Neuron (in vitro differentiated cells): ENCODE data around the gene ARHGAP45.

Source experiments
- H2AFZ ChIP-seq: one replicate; pipeline ENCODE4 v1.6.1; 2013; ENCODE audit warnings: low read depth, mild to moderate bottlenecking, inconsistent platforms, low read length, moderate library complexity
- H3K27me3 ChIP-seq: one replicate; pipeline ENCODE4 v1.6.1; 2013; ENCODE audit warnings: low read length; ENCODE audit not compliant: insufficient read depth
- H3K36me3 ChIP-seq: one replicate; pipeline ENCODE4 v1.6.1; 2013; ENCODE audit warnings: low read length; ENCODE audit not compliant: insufficient read depth
- H3K4me1 ChIP-seq: one replicate; pipeline ENCODE4 v1.6.1; 2013; ENCODE audit warnings: low read length; ENCODE audit not compliant: insufficient read depth
- H3K4me3 ChIP-seq: 2 replicates; pipeline ENCODE4 v1.5.1; 2013; ENCODE audit warnings: mild to moderate bottlenecking, low read length, moderate library complexity
- H3K9me3 ChIP-seq: one replicate; pipeline ENCODE4 v1.6.1; 2013; ENCODE audit warnings: low read length

The ARHGAP45 gene

GRCh38 chr19:1042689-1043511, 24.1 kb upstream of the ARHGAP45 start:
- no peaks in the 10 kb centered on the region for H3K27me3 ChIP-seq
- H3K36me3 ChIP-seq: peaks cover 1% of the 10 kb centered on the region
- H3K4me3 ChIP-seq: no peak overlapping the region
- H2AFZ ChIP-seq: no peak overlapping the region
- H3K9me3 ChIP-seq: no peaks in the 10 kb centered on the region
- H3K4me1 ChIP-seq: peaks cover 18% of the 10 kb centered on the region

DNA sequence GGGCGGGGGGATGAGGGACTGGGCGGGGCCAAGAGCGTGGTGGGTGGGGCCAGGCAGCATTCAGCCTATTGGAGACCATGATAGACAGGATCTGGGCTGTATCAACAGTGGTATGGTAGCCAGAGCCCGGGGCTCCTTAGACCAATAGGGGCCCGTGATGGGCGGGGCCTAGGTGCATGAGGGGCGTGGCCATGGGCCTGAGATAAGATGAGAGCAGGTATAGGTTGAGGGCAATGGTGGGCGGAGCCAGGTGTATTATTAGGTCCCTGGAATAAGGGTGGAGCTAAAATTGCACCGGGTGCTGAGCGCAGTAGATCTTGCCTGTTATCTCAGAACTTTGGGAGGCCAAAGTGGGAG, 21.7 kb upstream of the ARHGAP45 start:
- H2AFZ ChIP-seq: no peak overlapping the region
- H3K4me3 ChIP-seq: no peak overlapping the region
- H3K27me3 ChIP-seq: no peaks in the 10 kb centered on the region
- no peaks in the 10 kb centered on the region for H3K36me3 ChIP-seq
- H3K4me1 ChIP-seq: peaks cover 11% of the 10 kb centered on the region
- H3K9me3 ChIP-seq: no peaks in the 10 kb centered on the region

DNA sequence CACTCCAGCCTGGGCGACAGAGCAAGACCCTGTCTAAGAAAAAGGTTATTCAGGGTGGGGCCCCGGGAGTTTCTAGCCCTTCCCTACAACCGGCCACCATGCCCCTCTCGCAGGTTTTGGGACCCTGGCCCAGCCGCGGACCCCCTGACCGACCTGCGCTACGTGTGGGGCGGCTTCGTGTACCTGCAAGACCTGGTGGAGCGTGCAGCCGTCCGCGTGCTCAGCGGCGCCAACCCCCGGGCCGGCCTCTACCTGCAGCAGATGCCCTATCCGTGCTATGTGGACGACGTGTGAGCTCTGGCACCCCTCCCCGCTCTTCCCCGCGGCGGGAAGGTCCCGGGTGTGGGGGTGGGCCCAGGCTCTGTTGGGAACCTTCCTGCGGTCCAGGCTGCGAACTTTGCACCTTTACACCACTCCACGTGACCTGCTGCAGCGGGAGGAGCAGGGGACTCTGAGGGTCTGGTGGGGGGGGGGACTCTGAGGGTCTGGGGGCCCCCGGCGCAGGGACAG, 20.8 kb upstream of the ARHGAP45 start:
- H3K4me3 ChIP-seq: no peak overlapping the region
- H3K9me3 ChIP-seq: peaks cover 1% of the 10 kb centered on the region
- no peaks in the 10 kb centered on the region for H3K36me3 ChIP-seq
- H3K4me1 ChIP-seq: peaks cover 3% of the 10 kb centered on the region
- no peaks in the 10 kb centered on the region for H3K27me3 ChIP-seq
- no peak overlapping the region for H2AFZ ChIP-seq

GRCh38 chr19:1046836-1047695, 19.9 kb upstream of the ARHGAP45 start:
- H3K4me3 ChIP-seq: no peak overlapping the region

GRCh38 chr19:1047696-1048147, 19.2 kb upstream of the ARHGAP45 start:
- Histone ChIP-seq H2AFZ (no peak overlapping the region), H3K9me3 (peaks cover 3% of the 10 kb centered on the region), H3K27me3 (no peaks in the 10 kb centered on the region), H3K4me3 (no peak overlapping the region), H3K36me3 (no peaks in the 10 kb centered on the region), H3K4me1 (no peaks in the 10 kb centered on the region)

More at GRCh38 chr19:1046836-1047695, 19.9 kb upstream of the ARHGAP45 start:
- Histone ChIP-seq H3K9me3 (peaks cover 3% of the 10 kb centered on the region), H2AFZ (no peak overlapping the region), H3K4me1 (no peaks in the 10 kb centered on the region), H3K36me3 (no peaks in the 10 kb centered on the region), H3K27me3 (no peaks in the 10 kb centered on the region)

- H3K36me3 ChIP-seq: no peaks in the 10 kb centered on the region
- H3K4me3 ChIP-seq: no peak overlapping the region
- H2AFZ ChIP-seq: no peak overlapping the region
- no peaks in the 10 kb centered on the region for H3K27me3 ChIP-seq
- H3K9me3 ChIP-seq: peaks cover 3% of the 10 kb centered on the region
- no peaks in the 10 kb centered on the region for H3K4me1 ChIP-seq
These were observed 17.9 kb upstream of the ARHGAP45 start for GRCh38 chr19:1049106-1049505.

DNA sequence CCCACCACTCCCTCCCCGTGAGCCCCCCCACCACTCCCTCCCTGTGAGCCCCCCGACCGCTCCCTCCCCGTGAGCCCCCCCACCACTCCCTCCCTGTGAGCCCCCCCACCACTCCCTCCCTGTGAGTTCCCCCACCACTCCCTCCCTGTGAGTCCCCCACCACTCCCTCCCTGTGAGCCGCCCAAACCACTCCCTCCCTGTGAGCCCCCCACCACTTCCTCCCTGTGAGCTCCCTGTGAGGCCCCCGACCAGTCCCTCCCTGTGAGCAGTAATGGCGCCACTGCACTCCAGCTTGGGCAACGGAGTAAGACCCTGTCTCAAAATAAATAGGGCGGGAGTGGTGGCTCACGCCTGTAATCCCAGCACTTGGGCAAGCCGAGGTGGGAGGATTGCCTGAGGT, 17.2 kb upstream of the ARHGAP45 start:
- Histone ChIP-seq H2AFZ (no peak overlapping the region), H3K36me3 (no peaks in the 10 kb centered on the region), H3K27me3 (no peaks in the 10 kb centered on the region), H3K4me3 (no peak overlapping the region), H3K9me3 (peaks cover 3% of the 10 kb centered on the region), H3K4me1 (no peaks in the 10 kb centered on the region)

- Histone ChIP-seq H3K36me3 (no peaks in the 10 kb centered on the region), H3K9me3 (peaks cover 3% of the 10 kb centered on the region), H3K4me1 (no peaks in the 10 kb centered on the region), H3K4me3 (no peak overlapping the region), H2AFZ (no peak overlapping the region), H3K27me3 (no peaks in the 10 kb centered on the region)
These were observed 15.8 kb upstream of the ARHGAP45 start for GRCh38 chr19:1050989-1051788.

DNA sequence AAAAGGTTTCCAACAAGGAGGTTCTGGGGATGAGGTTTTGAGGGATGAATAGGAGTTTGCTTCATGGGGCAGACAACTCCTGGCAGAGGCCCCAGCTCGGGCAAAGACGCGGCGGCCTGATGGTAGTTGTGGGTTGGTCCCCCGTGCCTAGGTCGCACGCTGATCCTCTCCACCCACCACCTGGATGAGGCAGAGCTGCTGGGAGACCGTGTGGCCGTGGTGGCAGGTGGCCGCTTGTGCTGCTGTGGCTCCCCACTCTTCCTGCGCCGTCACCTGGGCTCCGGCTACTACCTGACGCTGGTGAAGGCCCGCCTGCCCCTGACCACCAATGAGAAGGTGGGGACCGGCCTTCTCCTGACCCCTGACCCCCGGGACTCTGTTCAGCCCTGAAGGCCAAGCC, 15.2 kb upstream of the ARHGAP45 start:
- Histone ChIP-seq H3K4me3 (no peak overlapping the region), H3K4me1 (no peaks in the 10 kb centered on the region), H3K9me3 (peaks cover 3% of the 10 kb centered on the region), H2AFZ (no peak overlapping the region), H3K36me3 (no peaks in the 10 kb centered on the region), H3K27me3 (no peaks in the 10 kb centered on the region)

DNA sequence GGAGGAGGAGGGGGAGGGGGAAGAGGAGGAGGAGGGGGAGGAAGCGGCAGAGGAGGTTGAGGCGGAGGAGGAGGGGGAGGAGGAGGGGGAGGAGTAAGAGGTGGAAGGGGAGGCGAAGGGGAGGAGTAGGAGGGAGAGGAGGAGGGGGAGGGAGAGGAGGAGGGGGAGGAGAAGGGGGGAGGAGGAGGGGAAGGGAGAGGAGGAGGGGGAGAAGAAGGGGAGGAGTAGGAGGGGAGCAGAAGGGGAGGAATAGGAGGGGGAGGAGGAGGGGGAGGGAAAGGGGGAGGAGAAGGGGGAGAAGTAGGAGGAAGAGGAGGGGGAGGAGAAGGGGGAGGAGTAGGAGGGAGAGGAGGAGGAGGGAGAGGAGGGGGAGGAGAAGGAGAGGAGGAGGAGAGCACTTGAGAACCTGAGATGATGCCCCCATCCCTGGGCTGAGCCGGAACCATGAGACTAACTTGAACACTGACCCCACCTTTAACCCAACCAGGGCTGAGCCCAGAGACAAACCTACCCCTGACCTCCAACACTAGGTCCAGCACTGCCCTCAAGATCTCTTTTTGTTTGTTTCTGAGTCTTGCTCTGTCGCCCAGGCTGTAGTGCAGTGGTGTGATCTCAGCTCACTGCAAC, 14.5 kb upstream of the ARHGAP45 start:
- no peaks in the 10 kb centered on the region for H3K27me3 ChIP-seq
- no peak overlapping the region for H3K4me3 ChIP-seq
- H3K36me3 ChIP-seq: no peaks in the 10 kb centered on the region
- H3K9me3 ChIP-seq: peaks cover 3% of the 10 kb centered on the region
- H2AFZ ChIP-seq: no peak overlapping the region
- H3K4me1 ChIP-seq: no peaks in the 10 kb centered on the region

DNA sequence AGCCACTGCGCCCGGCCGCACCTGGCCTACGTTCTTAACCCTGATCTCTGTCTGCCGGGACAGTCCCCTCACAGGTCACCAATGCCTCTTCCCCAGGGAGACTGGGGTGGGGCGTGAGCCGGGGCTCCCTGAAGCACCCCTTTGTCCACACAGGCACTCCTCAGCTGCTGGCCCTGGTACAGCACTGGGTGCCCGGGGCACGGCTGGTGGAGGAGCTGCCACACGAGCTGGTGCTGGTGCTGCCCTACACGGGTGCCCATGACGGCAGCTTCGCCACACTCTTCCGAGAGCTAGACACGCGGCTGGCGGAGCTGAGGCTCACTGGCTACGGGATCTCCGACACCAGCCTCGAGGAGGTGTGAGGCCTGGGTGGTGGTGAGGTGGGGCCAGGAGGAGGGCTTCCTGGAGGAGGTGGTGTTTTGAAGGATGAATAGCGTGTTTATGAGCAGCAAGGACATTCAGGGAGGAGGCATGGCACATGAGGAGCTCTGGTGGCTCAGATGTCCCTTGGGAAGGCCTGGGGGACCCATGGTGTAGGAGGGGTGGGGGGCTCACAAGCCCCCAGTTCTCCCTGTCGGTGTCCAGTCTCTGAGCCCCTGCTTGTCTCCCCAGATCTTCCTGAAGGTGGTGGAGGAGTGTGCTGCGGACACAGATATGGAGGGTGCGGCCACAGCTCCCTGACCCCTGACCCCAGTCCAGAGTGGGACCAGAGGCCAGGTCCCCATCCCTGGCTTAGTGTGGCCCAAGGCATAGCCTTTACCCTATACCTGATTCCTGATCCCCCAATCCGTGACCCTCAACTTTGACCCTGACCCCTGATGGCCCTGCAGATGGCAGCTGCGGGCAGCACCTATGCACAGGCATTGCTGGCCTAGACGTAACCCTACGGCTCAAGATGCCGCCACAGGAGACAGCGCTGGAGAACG, 13.5 kb upstream of the ARHGAP45 start:
- Histone ChIP-seq H3K27me3 (no peaks in the 10 kb centered on the region), H2AFZ (no peak overlapping the region), H3K36me3 (no peaks in the 10 kb centered on the region), H3K9me3 (peaks cover 3% of the 10 kb centered on the region), H3K4me3 (no peak overlapping the region), H3K4me1 (no peaks in the 10 kb centered on the region)
